GDM1 (cell line): ENCODE data around the gene DUSP8.
"Not testable (repeated sequence)": the region's sequence is repeated elsewhere in the genome, so short reads cannot be mapped to it uniquely, and the experiment has no call there.

Source experiments
- DNase-seq: peaks from one replicate; lab custom pipeline; 2025; lab: John Stamatoyannopoulos, UW

The DUSP8 gene, protein sequence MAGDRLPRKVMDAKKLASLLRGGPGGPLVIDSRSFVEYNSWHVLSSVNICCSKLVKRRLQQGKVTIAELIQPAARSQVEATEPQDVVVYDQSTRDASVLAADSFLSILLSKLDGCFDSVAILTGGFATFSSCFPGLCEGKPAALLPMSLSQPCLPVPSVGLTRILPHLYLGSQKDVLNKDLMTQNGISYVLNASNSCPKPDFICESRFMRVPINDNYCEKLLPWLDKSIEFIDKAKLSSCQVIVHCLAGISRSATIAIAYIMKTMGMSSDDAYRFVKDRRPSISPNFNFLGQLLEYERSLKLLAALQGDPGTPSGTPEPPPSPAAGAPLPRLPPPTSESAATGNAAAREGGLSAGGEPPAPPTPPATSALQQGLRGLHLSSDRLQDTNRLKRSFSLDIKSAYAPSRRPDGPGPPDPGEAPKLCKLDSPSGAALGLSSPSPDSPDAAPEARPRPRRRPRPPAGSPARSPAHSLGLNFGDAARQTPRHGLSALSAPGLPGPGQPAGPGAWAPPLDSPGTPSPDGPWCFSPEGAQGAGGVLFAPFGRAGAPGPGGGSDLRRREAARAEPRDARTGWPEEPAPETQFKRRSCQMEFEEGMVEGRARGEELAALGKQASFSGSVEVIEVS

DNA sequence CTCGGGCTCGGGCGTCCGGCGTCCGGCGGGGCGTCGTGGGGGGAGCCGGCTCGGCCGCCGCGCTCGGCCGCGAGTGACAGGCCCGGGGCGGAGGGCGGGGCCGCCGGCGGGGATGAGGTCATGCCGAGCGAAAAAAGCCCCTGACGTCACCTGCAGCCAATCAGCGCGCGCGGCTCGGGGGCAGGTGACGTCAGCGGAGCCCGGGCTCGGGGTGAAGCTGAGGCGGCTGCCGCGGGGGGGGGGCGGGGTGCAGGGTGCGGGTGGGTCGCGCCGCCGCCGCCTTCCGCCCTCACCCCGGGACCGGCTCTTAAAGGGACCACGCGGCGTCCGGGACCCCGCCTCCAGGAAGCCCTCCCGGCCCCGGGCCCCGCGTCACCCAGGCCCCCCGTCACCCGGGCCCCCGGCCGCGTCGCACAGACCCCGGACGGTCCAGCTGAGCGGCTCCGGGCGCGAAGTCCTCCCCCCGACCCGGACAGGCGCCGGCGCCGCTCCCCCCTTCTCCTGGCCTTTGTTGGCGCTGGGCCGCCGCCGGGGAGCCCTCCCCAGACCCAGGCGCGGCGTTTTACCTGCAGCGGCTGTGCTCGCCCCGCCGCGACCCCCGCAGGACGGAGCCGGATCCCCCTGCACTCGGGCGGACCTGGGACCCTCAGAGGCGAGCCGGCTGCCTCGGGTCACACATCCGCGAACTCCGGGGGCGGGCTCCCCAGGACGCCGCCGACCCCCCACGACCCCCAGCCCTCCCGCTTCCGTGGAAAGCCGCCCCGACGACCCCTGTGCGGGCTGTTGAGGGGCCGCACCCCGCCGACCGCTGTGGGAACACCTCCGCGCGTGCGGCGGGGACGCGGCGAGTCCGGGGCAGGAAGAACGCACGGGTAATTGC is at the start of gene DUSP8:
Gene DUSP8 (minus strand): TSS at position 75 of the 880 bp plus-strand sequence. CDS start 6,445 bp downstream, outside the sequence.
- DNase-seq: peak; percentile 26

- DNase-seq: no peak
Observed at GRCh38 chr11:1619449-1619848, 47.4 kb upstream of the DUSP8 start.

- no peak for DNase-seq
Observed at GRCh38 chr11:1618231-1618630, 46.2 kb upstream of the DUSP8 start.

DNA sequence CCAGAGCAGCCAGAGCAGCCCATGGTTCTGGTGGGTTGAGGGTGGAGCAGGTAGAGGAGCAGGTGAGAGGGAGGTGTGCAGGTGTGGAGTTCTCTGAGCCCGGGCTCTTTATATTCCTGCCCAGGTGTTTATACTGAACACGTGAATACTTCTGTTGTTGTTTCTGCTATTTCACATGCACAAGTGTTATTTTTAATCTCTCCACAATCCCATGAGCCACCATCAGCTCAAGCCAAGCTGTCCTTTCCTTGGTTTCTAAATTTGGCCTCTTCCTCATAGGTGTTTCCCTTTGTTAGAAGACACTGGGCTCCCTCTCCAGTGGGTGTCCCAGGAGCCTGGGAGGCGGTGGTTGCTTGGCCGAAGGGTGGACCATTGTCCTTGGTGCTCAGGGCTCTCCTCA is 36.3 kb upstream of the DUSP8 start, which contains the start of gene KRTAP5-3:
Gene KRTAP5-3 (minus strand): TSS at position 101 of the 400 bp plus-strand sequence. CDS start 78 bp downstream, at position 23.
- DNase-seq: no peak

GRCh38 chr11:1607901-1608300 is 35.8 kb upstream of the DUSP8 start:
- not testable (repeated sequence) for DNase-seq

DNA sequence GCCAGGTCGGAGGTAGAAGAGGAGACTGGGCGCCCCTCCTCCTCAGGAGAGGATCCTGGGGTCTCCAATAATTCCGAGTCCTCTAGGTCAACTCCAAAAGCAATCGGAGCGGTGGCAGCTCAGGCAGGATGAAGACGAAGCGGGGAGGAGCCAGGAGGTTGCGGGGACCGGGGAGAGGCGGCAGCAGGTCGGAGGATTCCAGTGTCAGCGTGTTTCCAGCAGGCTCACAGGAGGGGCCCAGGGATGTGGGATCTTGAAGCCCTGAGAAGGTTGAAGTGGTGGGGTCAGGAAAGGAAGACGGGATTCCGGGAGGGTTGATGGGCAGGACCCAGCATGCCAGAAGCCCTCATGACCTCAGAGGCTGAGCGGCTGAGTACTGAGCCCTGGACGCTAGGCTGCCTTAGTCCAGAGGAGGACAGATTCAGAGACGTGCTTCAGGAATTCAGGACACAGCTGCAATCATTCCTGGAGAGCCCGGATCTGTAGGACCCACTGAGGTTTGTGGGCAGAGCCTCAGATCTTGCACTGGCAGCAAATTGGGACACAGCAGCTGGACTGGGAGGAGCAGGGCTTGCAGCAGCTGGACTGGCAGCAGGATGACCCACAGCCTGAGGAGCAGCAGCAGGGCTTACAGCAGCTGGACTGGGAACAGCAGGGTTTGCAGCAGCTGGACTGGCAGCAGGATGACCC is 35.2 kb upstream of the DUSP8 start:
- DNase-seq: not testable (repeated sequence)

GRCh38 chr11:1605923-1606322 is 33.9 kb upstream of the DUSP8 start:
- not testable (repeated sequence) for DNase-seq

DNA sequence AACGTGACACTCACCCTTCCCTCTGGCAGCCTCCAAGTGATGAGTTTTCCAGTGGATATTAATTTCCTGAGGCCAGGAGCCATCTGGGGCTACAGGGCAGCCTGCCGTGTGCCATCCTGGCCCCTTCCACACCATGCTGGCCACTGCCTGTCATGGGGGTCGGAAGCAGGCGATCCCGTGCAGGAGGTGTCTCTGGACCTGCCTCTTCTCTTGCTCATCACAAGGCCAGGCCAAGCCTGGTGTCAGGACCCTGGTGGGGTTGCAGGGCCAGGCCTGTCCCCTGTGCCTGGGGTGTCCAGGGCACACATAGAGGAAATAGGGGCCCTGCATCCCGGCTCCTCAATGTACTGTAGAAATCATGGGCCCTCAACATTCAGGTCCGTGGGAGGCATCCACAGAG is 32.6 kb upstream of the DUSP8 start:
- no peak for DNase-seq

DNA sequence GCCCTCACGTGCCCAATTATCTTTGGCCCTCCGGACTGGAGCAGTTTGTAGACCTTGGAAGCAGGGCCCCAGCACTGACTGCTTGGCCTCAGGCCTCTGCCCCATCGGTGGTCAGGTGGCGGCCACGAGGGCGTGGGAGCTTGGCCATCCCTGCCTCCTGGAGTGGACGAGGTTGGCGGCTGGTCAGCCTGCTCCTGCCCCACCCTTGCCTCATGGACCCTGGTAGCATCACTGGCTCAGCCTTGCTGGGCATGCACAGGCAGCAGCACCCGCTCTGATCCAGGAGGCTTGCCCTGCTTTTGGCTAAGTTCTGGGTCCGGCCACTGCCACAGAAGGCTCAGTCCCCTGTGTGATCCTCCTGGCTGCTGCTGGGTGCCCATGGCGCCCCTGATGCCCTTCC is 32.1 kb upstream of the DUSP8 start:
- no peak for DNase-seq

GRCh38 chr11:1603629-1604028 is 31.6 kb upstream of the DUSP8 start:
- no peak for DNase-seq

DNA sequence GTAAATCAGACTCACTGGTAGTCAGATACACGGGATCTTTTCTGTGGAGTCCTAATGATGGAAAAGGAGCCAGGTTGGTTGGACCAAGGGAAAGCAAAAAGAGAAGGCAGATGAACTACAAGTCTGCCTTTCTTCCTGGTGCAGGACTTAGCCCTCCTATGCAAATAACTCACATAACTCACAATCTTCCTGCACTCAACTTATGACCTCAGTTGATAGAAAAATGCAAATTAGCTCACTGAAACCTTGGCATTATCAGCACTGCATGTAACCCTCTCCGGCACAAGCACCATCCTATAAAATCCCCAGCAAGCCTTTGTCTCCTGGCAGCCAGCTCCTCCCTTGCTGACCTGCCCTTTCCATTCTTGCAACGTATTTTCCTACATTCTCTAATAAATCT is 29.6 kb upstream of the DUSP8 start:
- DNase-seq: not testable (repeated sequence)

GRCh38 chr11:1600626-1601025 is 28.6 kb upstream of the DUSP8 start:
- no peak for DNase-seq

DNA sequence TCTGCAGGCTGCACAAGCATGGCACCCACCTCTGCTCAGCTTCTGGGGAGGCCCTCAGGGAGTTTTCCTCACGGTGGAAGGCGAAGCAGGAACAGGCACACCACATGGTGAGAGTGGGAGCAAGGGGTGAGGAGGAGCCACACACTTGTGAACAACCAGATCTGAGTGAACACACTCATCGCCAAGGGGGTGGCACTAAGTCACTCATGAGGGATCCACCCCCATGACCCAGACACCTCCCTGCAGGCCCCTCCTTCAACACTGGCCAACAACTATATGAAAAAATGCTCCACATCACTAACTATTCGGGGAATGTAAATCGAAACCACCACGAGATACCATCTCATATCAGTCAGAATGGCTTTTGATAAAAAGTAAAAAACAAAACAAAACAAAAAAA is 26.7 kb upstream of the DUSP8 start:
- no peak for DNase-seq

DNA sequence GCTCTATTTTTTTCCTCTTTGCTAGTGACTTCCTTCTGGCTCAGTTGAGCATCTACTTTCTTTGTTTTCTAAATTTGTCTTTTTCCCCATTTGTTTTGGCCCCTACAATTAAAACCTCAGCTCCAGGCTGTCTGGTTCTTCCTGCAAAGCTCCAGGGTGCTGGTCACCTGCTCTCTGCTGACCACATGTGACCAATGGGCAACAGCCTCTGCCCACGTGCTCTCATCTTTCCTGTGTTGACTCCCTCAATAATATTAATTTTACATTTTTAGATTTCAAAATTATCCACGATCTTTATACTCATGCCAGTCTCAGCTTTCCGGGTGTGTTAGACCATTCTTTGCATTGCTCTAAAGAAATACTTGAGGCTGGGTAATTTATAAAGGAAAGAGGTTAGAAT is 26.3 kb upstream of the DUSP8 start:
- DNase-seq: not testable (repeated sequence)

- DNase-seq: no peak
Observed at GRCh38 chr11:1597994-1598380, 25.9 kb upstream of the DUSP8 start, which contains the start of gene KRTAP5-2. TSS of gene KRTAP5-2 (minus strand) at chr11:1598294. CDS start at chr11:1598250, 44 bp downstream.

DNA sequence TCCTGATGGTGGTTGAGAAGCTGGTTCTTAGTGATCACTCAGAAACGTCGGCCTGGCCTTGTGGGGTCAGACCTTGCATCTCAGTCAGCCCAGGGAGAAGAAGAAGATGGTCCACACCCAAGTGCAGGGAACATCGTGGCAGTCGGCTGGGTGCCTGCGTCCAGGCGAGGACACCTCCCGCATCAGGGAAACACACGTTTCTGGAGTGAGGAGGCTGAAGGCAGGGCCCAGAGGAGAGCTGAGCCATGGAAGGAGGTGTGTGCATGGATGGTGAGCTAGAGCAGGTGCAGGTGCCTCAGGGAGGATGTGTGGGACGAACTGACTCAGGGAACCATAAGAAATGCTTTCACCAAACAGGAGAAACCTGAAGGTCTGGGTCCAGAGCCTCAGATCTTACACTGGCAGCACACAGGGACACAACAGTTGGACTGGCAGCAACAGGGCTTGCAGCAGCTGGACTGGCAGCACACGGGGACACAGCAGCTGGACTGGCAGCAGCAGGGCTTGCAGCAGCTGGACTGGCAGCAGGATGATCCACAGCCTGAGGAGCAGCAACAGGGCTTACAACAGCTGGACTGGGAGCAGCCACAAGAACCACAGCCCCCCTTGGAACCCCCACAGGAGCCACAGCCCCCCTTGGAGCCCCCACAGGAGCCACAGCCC is 25.4 kb upstream of the DUSP8 start:
- no peak for DNase-seq

GRCh38 chr11:1596576-1597121 is 24.6 kb upstream of the DUSP8 start:
- not testable (repeated sequence) for DNase-seq

- not testable (repeated sequence) for DNase-seq
Observed at GRCh38 chr11:1595994-1596575, 24.0 kb upstream of the DUSP8 start.

GRCh38 chr11:1592628-1593027 is 20.6 kb upstream of the DUSP8 start:
- DNase-seq: no peak

- no peak for DNase-seq
Observed at GRCh38 chr11:1589996-1590395, 17.9 kb upstream of the DUSP8 start.
